ENCODE data around the gene A4GNT. TPM values are rescaled to one million over a fixed set of nuclear protein-coding genes. Genes with fewer than 3 reads are reported as not detected.

A4GNT gene
- polyA plus RNA-seq, 1 donor from 2014 or later = not detected

GRCh38 chr3:138172625-138173024 lies 40.4 kb upstream of the A4GNT start:
- H2AFZ ChIP-seq (ENCODE audit: low read depth, low read length) = no peak overlapping the region
- peaks cover 7% of the 10 kb centered on the region for H3K36me3 ChIP-seq (ENCODE audit: insufficient read depth, low read length)
- H3K79me2 ChIP-seq (replicated peaks; ENCODE audit: insufficient read depth, low read length) = peaks cover 39% of the 10 kb centered on the region
- no peaks in the 10 kb centered on the region for H3K9me2 ChIP-seq (ENCODE audit: insufficient read depth, low read length)
- H3K27ac ChIP-seq (ENCODE audit: low read length) = no peak overlapping the region
- no peak overlapping the region for H3K4me2 ChIP-seq (ENCODE audit: low read length)
- H4K20me1 ChIP-seq (ENCODE audit: insufficient read depth) = no peaks in the 10 kb centered on the region
- no peaks in the 10 kb centered on the region for H3F3A ChIP-seq (ENCODE audit: insufficient read depth, low read length, poor library complexity, severe bottlenecking)
- peak overlapping the region; percentile 95 for H3K4me3 ChIP-seq (ENCODE audit: low read length)
- H3K9me3 ChIP-seq (ENCODE audit: low read length) = no peaks in the 10 kb centered on the region
- no peak for TF ChIP-seq EZH2 (IDR thresholded peaks at IDR 0.05; ENCODE audit: borderline replicate concordance, insufficient read depth, low read length, poor library complexity, severe bottlenecking)
- TF ChIP-seq MXI1 (conservative IDR thresholded peaks at IDR 0.05; ENCODE audit: poor library complexity, severe bottlenecking) = no peak
- no peak for TF ChIP-seq TAF1 (IDR thresholded peaks at IDR 0.05; ENCODE audit: low read depth)
- no peak for TF ChIP-seq CTCF (IDR thresholded peaks at IDR 0.05; ENCODE audit: poor library complexity, severe bottlenecking)
- TF ChIP-seq RAD21 (conservative IDR thresholded peaks at IDR 0.05) = no peak
- no peak for TF ChIP-seq REST (IDR thresholded peaks at IDR 0.05; ENCODE audit: borderline replicate concordance)
- no peak for TF ChIP-seq EP300 (conservative IDR thresholded peaks at IDR 0.05; ENCODE audit: poor library complexity, severe bottlenecking)
- no peak for TF ChIP-seq SMC3 (conservative IDR thresholded peaks at IDR 0.05; ENCODE audit: poor library complexity)
- TF ChIP-seq POLR2AphosphoS5 (IDR thresholded peaks at IDR 0.05) = no peak
- no peaks in the 10 kb centered on the region for H3K27me3 ChIP-seq (ENCODE audit: insufficient read depth, low read depth, low read length)
- H3K9ac ChIP-seq (ENCODE audit: low read length) = no peak overlapping the region

GRCh38 chr3:138165061-138165460 lies 32.9 kb upstream of the A4GNT start:
- Histone ChIP-seq H3K9me2 (ENCODE audit: insufficient read depth, low read length) (no peaks in the 10 kb centered on the region), H3F3A (ENCODE audit: insufficient read depth, low read length, poor library complexity, severe bottlenecking) (no peaks in the 10 kb centered on the region), H3K79me2 (replicated peaks; ENCODE audit: insufficient read depth, low read length) (no peaks in the 10 kb centered on the region), H3K9me3 (ENCODE audit: low read length) (no peaks in the 10 kb centered on the region), H4K20me1 (ENCODE audit: insufficient read depth) (no peaks in the 10 kb centered on the region), H2AFZ (ENCODE audit: low read depth, low read length) (no peak overlapping the region), H3K36me3 (ENCODE audit: insufficient read depth, low read length) (no peaks in the 10 kb centered on the region), H3K4me3 (ENCODE audit: low read length) (no peak overlapping the region), H3K9ac (ENCODE audit: low read length) (no peak overlapping the region), H3K27me3 (ENCODE audit: insufficient read depth, low read depth, low read length) (no peaks in the 10 kb centered on the region), H3K4me2 (ENCODE audit: low read length) (no peak overlapping the region), H3K27ac (ENCODE audit: low read length) (no peak overlapping the region)
- TF ChIP-seq TAF1 (IDR thresholded peaks at IDR 0.05; ENCODE audit: low read depth) (no peak), MXI1 (conservative IDR thresholded peaks at IDR 0.05; ENCODE audit: poor library complexity, severe bottlenecking) (no peak), CTCF (IDR thresholded peaks at IDR 0.05; ENCODE audit: poor library complexity, severe bottlenecking) (no peak), EZH2 (IDR thresholded peaks at IDR 0.05; ENCODE audit: borderline replicate concordance, insufficient read depth, low read length, poor library complexity, severe bottlenecking) (no peak), POLR2AphosphoS5 (IDR thresholded peaks at IDR 0.05) (no peak), SMC3 (conservative IDR thresholded peaks at IDR 0.05; ENCODE audit: poor library complexity) (no peak), RAD21 (conservative IDR thresholded peaks at IDR 0.05) (no peak), REST (IDR thresholded peaks at IDR 0.05; ENCODE audit: borderline replicate concordance) (no peak), EP300 (conservative IDR thresholded peaks at IDR 0.05; ENCODE audit: poor library complexity, severe bottlenecking) (no peak)

Measured in neural cell (in vitro differentiated cells).